DMS79 treated with DMSO at 0.1 percent for 48 hours (cell line): ENCODE data around the gene ERCC2.
A peak's percentile ranks its signal among the peaks of the same experiment; 100 is the strongest.
"Not testable (repeated sequence)": the region's sequence is repeated elsewhere in the genome, so short reads cannot be mapped to it uniquely, and the experiment has no call there.

Source experiments
- DNase-seq: peaks from one replicate; lab custom pipeline; 2025; lab: John Stamatoyannopoulos, UW

ERCC2 gene

DNA sequence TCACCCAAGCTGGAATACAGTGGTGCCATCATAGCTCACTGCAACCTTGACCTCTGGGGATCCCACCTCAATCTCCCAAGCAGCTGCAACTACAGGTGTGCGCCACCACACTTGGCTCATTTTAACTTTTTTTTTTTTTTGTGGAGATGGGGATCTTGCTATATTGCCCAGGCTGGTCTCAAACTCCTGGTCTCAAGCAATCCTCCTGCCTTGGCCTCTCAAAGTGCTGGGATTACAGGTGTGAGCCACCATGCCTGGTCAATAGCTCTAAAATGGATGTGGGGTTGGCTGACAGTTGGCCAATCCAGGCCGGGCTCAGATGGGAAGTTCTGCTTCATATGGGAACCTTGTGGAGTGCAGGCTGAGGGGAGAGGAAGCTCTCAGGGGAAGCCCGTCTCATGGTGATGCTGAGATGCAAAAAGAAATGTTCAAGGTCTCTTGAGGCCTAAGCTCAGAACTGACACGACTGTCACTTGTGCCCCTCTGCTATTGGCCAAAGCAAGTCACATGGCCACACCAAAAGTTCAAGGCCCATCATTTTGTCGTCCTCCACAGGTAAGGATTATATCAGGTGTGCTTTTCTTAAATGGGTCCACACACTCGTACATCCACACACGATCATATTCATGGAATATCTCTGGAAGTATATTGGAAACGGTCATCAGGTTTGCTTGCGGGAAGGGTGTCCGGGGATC lies 36.6 kb downstream of the ERCC2 start:
- DNase-seq, result no peak

DNA sequence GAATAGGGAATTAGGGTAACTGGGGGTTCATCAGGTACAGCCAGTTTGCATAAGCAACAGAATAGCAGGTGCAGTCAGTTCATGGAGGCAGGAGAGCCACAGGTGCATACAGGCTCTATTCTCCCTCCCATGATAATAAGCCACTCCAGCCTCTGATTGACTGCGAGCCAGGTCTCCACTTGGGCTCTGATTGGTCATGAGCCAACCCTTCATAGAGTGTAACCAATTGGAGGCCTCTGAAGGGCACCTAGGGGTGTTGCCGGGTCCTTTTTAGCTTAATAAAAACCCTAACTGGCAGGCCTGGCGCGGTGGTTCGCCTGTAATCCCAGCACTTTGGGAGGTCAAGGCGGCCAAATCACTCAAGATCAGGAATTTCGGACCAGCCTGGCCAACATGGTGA lies 39.0 kb downstream of the ERCC2 start:
- no peak for DNase-seq

DNA sequence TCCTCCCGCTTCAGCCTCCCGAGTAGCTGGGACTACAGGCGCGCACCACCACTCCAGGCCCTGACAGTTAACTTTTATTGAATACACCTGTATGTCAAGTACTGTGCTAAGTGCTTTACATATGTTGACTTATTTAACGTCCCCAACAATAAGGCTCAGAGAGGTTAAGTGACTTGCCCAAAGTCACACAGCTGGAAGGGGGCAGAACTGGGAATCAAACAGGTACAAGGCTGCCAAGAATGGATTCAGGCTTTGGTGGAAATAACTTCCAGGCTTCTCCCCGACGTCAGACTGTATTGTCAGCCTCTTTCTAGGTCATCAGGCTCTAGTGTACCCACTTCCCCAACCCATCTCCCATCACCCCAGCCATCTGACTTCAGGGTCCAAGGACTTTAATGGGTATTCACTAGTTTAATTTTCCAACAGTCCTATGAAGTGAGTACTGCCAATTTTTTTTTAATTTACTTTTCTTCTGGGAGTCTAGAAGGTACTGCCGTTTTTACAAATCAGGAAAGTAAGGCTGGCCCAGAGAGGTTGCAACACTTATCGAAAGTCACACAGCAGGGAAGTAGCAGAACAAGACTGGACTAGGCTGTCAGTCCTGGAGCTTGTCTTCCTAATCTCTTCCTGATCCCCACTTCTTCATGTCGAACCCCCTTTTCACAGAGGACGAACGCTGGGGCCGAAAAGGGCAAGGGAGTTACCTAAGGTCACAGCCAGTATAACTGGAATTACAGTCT lies 42.8 kb downstream of the ERCC2 start:
- DNase-seq, result no peak

DNA sequence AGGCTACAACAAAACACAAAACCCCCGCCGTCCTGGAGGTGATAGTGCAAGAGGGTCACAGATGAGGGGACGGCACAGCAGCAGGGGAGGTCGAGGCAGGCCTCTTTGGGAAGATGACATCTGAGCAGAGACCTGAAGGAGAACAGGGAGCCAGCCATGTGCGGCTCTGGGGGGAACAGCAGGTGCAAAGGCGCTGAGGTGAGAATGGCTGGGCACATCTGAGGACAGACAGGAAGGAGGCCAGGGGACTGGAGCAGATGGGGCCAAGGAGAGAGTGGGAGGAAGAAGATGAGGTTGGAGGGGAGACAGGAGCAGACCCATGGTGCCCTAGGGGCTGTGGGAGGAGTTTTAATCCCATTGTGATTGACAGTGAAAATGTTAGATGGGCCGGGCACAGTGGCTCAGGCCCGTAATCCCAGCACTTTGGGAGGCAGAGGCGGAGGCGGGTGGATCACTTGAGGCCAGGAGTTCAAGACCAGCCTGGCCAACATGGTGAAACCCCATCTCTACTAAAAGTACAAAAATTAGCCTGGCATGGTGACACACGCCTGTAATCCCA lies 45.9 kb downstream of the ERCC2 start:
- DNase-seq, result no peak

DNA sequence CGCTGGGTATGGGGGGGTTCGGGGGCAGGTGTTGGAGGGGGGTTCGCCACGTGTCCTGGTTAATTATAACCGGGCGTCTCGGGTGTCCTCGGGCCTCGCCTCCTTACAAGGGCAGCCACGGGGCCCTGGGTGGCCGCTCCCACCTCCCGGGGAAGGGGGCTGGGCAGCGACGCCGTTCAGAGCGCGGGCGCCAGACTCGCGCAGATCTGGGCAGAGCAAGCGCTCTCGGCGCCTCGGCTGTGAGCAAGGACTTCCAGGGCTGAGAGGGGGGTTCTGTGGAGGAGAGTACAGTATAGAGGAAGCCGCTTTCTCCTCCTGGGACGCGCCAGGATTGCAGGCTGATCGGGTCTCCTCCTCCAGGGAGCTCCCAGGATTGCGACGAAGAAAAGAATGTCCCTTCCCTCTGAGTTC lies 46.7 kb downstream of the ERCC2 start:
- no peak for DNase-seq

DNA sequence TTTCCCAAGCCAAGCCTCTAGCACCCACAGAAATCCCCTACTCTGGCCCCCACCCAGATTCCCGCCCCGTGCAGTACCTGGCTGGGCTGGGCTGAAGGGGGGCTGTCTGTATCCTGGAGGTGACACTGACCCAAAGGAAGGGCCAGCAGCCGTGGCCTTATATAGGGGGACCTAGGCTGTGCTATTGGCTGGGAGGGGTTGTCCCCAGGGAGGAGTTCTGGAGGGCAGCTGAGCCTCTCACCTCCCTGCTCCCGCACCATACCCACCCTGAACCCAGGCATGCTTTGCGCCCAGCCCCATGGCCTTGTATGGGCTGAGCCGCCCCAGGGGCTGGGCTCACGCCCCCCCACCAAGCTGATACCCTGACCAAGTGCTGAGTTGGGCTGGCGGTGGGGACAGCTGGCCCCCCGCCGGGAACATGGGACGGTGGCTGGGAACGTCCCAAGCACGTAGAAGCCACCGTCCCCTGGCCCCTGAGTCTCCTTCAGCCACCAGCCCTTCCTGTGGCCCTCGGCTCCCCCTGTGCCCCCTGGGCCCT lies 47.6 kb downstream of the ERCC2 start, which contains the start of gene CKM:
CKM (minus strand) TSS at position 132 of the 538 bp plus-strand sequence. CDS start 3,162 bp downstream, outside the sequence.
- DNase-seq, result no peak

DNA sequence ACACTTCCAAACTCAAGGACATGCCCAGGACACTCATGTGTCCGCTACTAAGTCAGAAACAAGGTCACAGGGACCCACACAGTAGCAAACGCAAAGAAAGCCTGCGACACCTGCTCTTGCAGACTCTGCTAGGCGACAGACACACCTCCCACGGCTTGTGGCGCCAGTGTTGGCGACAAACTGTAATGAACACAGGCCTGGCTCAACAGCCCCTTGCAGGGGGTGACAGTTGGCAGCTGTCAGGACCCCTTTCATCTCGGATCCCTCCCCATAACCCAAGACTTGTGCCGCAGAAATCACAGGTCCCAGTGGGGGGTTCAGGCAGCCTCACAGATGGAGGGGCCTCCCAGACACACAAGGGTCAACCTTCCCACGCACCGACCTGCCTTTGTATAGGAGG lies 48.1 kb downstream of the ERCC2 start:
- DNase-seq, result no peak

DNA sequence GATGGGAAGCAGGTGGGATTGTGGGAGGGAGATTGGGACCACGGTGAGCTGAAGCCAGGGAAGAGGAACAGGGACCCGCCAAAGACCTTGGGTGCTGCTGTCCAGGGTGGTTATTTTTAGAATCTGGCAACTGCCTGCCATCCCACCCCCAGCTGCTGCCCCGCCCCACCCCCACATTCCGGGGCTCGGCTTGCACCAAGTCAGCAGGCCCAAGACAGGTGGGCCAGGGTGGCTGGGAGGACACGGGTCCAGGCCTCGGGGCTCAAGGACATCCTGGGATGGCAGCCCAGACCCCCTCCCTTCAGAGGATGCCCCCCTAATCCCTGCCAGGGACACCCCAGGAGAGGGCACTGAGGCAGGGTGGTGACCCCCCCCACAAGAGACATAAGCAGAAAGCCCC lies 48.5 kb downstream of the ERCC2 start:
- DNase-seq, result no peak

DNA sequence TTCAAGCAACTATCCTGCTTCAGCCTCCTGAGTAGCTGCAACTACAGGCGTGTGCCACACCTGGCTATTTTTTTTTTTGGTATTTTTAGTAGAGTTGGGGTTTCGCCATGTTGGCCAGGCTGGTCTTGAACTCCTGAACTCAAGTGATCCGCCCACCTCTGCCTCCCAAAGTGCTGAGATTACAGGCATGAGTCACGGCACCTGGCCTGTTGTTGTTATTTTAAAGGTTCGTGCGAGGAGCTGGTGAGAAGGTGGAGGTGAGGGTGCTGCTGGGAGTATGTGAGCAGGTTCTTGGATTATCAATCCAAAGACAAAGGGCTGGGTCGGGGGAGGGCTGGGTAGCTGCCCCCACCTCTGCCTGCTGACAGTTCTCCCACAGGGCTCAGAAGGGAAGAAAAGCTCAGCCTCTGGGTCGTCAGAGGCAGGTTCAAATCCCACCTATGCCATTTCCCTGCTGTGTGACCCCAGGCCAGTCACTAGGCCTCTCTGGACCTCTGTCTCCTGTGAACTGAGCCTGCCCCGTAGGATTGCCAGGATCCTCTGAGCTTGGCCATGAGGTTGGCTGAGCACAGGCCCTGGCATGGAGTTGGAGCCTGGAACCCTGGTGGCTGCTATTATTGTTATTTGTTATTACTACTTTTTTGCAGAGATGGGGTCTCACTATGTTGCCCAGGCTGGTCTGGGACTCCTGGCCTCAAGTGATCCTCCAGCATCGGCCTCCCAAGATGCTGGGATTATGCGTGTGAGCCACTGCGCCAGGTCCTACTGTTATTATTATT lies 49.2 kb downstream of the ERCC2 start:
- no peak for DNase-seq

DNA sequence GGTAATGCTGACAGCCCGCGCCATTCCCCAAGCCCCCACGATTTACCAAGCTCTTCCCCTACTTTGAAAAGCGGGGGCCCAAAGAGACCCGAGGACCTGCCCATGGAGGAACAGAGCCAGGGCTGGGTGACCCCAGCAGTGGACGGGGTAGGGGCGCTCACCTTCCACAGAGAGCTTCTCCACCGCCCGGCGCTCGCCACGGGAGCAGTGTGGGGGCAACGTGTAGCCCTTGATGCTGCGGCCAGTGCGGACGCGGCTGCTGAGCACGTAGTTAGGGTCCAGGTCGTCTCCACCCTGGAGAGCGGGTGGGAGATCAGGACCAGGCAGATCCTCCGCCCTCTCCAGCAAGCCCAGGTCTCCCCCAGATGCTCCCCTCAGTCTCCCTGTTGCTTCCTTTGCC lies 55.1 kb downstream of the ERCC2 start:
- DNase-seq, result no peak

DNA sequence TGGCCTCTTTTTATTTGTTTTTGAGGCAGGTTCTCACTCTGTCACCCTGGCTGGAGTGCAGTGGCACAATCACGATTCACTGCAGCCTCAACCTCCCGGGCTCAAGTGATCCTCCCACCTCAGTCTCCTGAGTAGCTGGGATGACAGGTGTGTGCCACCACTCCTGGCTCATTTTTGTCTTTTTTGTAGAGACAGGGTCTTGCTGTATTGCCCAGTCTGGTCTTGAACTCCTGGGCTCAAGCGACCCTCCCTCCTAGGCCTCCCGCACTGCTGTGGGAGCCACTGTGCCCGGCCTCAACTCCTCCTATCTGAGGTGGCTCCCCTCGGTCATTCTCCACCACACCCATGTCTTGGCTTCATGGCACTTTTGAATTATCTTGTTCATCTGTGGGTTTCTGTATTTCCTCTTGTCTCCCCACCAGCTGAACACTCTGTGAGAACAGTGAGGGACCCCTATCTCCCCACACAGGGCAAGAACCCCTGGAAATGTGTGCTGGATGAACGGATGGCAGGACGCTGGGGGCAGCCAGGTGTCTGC lies 55.6 kb downstream of the ERCC2 start:
- DNase-seq, result no peak

DNA sequence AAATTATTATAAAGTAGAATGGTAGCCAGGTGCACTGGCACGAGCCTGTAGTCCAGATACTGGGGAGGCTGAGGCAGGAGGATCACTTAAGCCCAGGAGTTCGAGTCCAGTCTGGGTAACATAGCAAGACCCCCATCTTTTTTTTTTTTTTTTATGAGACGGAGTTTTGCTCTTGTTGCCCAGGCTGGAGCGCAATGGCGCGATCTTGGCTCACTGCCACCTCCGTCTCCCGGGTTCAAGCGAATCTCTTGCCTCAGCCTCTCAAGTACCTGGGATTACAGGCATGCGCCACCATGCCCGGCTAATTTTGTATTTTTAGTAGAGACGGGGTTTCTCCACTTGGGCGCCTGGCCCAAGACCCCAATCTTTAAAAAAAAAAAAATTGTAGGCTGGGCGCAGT lies 58.1 kb downstream of the ERCC2 start:
- not testable (repeated sequence) for DNase-seq

DNA sequence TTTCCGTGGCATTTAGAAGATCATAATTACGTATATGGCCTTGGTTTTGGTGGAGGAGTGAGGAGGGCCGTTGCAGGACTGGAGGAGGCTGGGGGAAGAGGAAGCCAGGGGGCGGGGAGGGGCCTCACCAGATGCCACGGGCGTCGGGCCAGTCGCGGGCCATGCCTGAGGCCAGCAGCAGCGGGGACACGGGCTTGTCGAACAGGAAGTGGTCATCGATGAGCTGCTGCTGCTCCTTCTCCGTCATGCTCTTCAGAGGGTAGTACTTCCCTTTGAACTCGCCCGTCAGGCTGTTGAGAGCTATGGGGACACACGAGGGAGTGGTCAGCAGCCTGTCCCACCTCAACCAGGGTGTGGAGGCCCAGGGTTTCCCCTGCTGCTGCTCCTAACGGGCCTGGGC lies 58.8 kb downstream of the ERCC2 start:
- no peak for DNase-seq

DNA sequence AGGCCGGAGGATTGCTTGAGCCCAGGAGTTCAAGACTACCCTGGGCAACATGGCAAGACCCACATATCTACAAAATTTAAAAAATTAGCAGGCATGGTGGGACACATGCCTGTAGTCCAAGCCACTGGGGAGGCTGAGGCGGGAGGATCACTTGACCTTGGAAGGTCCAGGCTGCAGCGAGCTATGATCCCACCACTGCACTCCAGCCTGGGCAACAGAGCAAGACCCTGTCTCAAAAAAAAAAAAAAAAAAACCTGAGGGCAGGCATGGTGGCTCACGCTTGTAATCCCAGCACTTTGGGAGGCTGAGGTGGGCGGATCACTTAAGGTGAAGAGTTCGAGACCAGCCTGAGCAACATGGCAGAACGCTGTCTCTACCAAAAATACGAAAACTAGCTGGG lies 61.1 kb downstream of the ERCC2 start:
- DNase-seq, result not testable (repeated sequence)

DNA sequence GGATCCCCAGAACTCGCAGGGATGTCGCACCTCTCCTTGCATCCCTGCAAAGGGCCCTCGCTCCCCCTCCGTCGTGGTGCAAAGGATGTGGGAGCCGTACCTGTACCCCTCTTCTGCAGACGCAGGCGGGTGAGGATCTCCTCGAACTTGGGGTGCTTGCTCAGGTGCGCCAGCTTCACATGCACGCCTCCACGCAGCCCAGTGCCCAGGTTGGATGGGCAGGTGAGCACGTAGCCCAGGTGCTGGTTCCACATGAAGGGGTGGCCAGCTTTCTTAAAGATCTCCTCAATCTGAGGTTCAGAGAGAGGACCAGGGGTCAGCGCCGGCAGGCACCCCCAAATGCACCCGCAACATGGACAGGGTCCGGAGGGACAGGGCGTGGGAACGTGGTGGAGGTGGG lies 63.0 kb downstream of the ERCC2 start:
- DNase-seq, result no peak

DNA sequence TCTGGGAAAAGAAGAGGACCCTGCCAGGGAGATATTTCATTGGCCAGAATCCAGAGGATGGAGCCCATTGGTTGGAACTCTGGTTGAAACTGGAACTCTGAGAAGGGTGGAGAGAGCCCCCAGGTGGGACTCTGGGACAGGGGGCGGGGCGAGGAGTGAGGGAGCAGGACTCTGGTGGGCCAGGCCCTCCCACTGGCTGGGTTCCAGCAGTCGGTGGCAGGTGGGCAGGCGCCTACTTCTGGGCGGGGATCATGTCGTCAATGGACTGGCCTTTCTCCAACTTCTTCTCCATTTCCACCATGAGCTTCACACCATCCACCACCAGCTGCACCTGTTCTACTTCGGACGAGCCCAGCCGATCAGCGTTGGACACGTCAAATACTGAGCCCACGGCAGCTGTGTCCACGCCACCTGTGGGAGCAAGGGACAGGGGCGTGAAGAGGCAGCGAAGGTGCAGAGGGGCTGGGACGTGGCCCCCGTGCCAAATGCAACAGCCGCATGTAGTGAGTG lies 63.8 kb downstream of the ERCC2 start:
- DNase-seq, result peak; percentile 72

DNA sequence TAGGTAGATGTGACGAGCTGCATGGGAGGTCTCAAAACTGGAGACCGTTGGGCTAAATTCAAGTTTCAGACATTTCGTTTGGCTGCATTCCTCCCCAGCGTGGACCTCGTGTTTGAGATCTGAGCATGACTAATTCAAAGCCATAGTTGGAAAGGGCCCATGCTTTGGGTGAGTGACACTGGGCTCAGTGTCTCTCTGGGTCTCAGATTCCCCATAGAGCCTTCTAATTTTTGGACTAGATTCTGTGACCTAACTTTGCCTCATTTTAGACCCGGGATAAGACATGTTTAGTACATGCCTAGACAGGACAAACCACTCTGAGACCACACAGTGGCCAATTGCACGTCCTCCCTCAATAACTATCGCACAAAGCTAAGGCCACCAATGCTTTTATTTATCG lies 64.3 kb downstream of the ERCC2 start:
- DNase-seq, result no peak

DNA sequence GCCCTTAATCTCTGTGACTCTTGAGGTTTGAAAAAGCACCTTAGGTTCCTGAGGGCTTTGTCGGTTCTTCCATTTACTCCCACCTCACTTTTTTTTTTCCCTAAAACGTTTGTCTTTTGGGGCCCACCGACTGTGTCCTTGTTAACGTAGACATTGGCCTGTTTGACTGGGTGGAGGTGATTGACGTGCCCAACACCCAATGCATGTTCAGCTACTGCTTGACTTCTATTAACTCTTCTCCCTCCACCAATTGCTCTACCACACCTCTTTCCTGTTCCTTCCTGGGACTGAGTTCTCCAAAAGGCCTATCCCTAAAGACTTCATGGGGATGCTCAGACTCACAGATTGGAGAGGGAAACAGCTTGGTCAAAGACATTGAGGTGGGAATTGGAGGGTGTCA lies 65.0 kb downstream of the ERCC2 start:
- DNase-seq, result no peak

DNA sequence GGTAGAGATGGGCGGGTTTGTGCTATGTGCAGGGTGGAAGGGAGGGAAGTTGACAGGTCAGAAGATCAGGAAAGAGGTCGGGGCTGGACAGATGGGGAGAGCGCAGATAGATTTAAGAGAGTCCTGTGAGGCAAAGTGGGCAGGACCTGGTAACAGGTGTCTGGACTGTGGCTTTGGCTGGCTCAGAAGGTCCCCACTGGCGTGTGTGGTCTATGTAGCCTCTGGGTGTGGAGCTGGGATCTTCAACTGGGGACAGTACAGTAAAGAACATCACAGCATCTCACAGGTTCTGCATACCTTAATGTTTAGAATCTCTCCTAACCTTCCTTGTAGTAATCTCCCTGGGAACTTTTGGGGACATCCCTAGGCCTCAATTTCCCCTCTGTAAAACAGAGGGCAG lies 65.4 kb downstream of the ERCC2 start:
- no peak for DNase-seq

DNA sequence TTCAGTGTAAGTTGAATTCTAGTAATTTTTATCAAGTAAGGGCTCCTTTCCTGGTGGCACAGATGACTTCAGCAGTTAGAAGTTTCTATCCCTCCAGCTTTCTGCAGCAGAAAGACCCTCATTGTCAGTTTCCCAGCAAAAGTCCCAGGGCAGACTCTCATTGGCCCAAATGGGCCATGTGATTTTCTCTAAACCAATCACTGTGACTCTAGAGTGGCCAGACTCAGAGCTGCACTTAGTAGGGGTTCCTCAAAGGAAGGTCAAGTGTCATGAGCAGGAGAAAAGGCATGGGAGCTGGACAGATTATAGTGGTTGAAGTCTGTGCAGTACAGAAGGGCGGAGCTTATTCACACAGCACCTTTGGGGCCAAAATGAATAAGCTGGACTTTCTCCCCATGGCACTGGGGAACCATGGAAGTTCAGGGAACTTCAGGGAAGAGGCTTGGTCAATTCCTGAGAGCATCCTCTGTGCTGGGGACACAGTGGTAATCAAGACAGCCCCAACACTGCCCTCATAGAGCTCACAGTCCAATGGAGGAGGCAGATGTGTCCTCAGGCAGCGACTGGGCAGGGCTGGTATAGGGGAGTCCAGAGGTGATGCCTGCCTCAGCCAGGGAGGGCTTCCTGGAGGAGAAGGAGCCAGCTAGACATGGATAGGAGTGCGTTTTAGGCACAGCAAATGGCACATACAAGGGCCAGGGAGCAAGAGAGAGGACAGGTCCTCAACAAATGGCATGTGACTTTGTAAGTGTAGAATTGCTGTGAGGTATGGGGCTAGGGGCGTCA lies 66.0 kb downstream of the ERCC2 start:
- DNase-seq, result no peak
